ENCODE results near the gene RASGRP3.
A peak's percentile ranks its signal among the peaks of the same experiment; 100 is the strongest.

RASGRP3 gene

GRCh38 chr2:33525666-33526065, 49.2 kb downstream of the RASGRP3 start:
- no peak for DNase-seq (ENCODE audit: low read depth)

GRCh38 chr2:33526132-33526531, 49.7 kb downstream of the RASGRP3 start:
- DNase-seq (ENCODE audit: low read depth) = peak; percentile 11

- DNase-seq (ENCODE audit: low read depth) = no peak
Observed at GRCh38 chr2:33526921-33527320, 50.5 kb downstream of the RASGRP3 start.

- DNase-seq (ENCODE audit: low read depth) = no peak
Observed at GRCh38 chr2:33528441-33528950, 52.0 kb downstream of the RASGRP3 start.

- peak; percentile 97 for DNase-seq (ENCODE audit: low read depth)
Observed at GRCh38 chr2:33529771-33530481, 53.5 kb downstream of the RASGRP3 start.

- peak; percentile 31 for DNase-seq (ENCODE audit: low read depth)
Observed at GRCh38 chr2:33530690-33531548, 54.5 kb downstream of the RASGRP3 start.

- peak; percentile 19 for DNase-seq (ENCODE audit: low read depth)
Observed at GRCh38 chr2:33531549-33532059, 55.2 kb downstream of the RASGRP3 start.

GRCh38 chr2:33532146-33532545, 55.7 kb downstream of the RASGRP3 start:
- no peak for DNase-seq (ENCODE audit: low read depth)

GRCh38 chr2:33532966-33533365, 56.5 kb downstream of the RASGRP3 start:
- no peak for DNase-seq (ENCODE audit: low read depth)

- DNase-seq (ENCODE audit: low read depth) = no peak
Observed at GRCh38 chr2:33535421-33535820, 59.0 kb downstream of the RASGRP3 start.

GRCh38 chr2:33541243-33541642, 64.8 kb downstream of the RASGRP3 start:
- DNase-seq (ENCODE audit: low read depth) = no peak

GRCh38 chr2:33550206-33550605, 73.8 kb downstream of the RASGRP3 start:
- no peak for DNase-seq (ENCODE audit: low read depth)

- DNase-seq (ENCODE audit: low read depth) = peak; percentile 9
Observed at GRCh38 chr2:33552758-33553461, 76.5 kb downstream of the RASGRP3 start.

GRCh38 chr2:33555681-33556080, 79.2 kb downstream of the RASGRP3 start:
- DNase-seq (ENCODE audit: low read depth) = no peak

- DNase-seq (ENCODE audit: low read depth) = no peak
Observed at GRCh38 chr2:33559328-33559727, 82.9 kb downstream of the RASGRP3 start.

- no peak for DNase-seq (ENCODE audit: low read depth)
Observed at GRCh38 chr2:33560017-33560416, 83.6 kb downstream of the RASGRP3 start.

GRCh38 chr2:33561872-33562271, 85.4 kb downstream of the RASGRP3 start:
- DNase-seq (ENCODE audit: low read depth) = no peak

- no peak for DNase-seq (ENCODE audit: low read depth)
Observed at GRCh38 chr2:33570681-33571080, 94.2 kb downstream of the RASGRP3 start.

GRCh38 chr2:33573657-33574056, 97.2 kb downstream of the RASGRP3 start:
- no peak for DNase-seq (ENCODE audit: low read depth)

- no peak for DNase-seq (ENCODE audit: low read depth)
Observed at GRCh38 chr2:33577084-33577483, 100.6 kb downstream of the RASGRP3 start.

- DNase-seq (ENCODE audit: low read depth) = peak; percentile 34
Observed at GRCh38 chr2:33577668-33578067, 101.2 kb downstream of the RASGRP3 start.

- DNase-seq (ENCODE audit: low read depth) = no peak
Observed at GRCh38 chr2:33579227-33579626, 102.8 kb downstream of the RASGRP3 start.

Measured in ELR (cell line).